NB4 (cell line): ENCODE results near the gene MYH6.

Source experiments
- POLR2A ChIP-seq: IDR thresholded peaks from 2 replicates; pipeline ENCODE4 v1.6.1; 2011; ENCODE audit warnings: mild to moderate bottlenecking; ENCODE audit not compliant: insufficient read length; ENCODE audit errors: extremely low read depth
- TF ChIP-seq, protein P1 (sequence below): IDR thresholded peaks from one replicate; pipeline ENCODE4 v1.5.1; 2012; ENCODE audit warnings: low read depth, low read length
- TF ChIP-seq, protein P2 (sequence below): IDR thresholded peaks from 2 replicates; pipeline ENCODE4 v1.6.1; 2011; ENCODE audit warnings: low read depth, low read length

DNA sequence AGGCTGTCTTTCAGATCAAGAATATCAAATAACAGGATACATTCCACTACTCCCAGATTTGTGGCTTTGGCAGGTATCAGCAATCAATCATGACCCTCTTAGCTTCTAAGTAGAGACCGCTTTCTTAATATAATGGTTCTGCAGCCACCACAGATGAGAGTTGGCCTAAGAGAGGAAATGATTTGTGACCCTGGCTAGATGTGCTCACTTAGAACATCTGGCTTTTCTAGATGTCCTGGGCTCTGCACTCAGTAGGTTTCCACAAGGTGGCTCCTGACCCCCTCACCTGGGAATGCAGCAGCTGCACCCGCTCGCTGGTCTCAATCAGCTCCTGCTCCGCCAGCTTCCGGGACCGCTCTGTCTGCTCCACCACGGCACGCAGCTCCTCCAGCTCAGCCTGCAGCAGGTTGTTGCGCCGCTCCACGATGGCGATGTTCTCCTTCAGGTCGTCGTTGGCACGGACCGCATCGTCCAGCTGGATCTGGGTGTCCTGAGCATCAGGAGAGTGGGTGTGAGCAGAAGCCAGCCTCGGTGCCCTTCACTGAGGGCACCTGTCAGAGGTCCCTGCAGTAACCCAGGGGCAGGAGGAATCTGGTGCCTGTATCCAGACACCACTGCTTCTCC, 22.3 kb downstream of the MYH6 start:
- TF ChIP-seq, protein P1, sequence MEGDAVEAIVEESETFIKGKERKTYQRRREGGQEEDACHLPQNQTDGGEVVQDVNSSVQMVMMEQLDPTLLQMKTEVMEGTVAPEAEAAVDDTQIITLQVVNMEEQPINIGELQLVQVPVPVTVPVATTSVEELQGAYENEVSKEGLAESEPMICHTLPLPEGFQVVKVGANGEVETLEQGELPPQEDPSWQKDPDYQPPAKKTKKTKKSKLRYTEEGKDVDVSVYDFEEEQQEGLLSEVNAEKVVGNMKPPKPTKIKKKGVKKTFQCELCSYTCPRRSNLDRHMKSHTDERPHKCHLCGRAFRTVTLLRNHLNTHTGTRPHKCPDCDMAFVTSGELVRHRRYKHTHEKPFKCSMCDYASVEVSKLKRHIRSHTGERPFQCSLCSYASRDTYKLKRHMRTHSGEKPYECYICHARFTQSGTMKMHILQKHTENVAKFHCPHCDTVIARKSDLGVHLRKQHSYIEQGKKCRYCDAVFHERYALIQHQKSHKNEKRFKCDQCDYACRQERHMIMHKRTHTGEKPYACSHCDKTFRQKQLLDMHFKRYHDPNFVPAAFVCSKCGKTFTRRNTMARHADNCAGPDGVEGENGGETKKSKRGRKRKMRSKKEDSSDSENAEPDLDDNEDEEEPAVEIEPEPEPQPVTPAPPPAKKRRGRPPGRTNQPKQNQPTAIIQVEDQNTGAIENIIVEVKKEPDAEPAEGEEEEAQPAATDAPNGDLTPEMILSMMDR: no peak
- TF ChIP-seq, protein P2, sequence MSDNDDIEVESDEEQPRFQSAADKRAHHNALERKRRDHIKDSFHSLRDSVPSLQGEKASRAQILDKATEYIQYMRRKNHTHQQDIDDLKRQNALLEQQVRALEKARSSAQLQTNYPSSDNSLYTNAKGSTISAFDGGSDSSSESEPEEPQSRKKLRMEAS: no peak
- TF ChIP-seq POLR2A: no peak
